Karpas-422 (cell line): ENCODE results near the gene HS3ST5. TPM values are rescaled to one million over a fixed set of nuclear protein-coding genes. Genes with fewer than 3 reads are reported as not detected.

ENCODE experiments used
- DNase-seq: peaks from one replicate; pipeline ENCODE4 v3.0.0-alpha.2; 2015
- H2AFZ ChIP-seq: fragments of 200-600 bp; sonication (generic); 2 replicates; pipeline ENCODE4 v1.6.1; 2014; ENCODE audit warnings: antibody characterized with exemption, low read length, mixed read lengths
- H3K27ac ChIP-seq: fragments of 200-600 bp; sonication (generic); 2 replicates; pipeline ENCODE4 v1.5.1; 2014; ENCODE audit warnings: mild to moderate bottlenecking, low read length, moderate library complexity
- H3K27me3 ChIP-seq: fragments of 200-600 bp; sonication (generic); 2 replicates; pipeline ENCODE4 v1.6.1; 2014; ENCODE audit warnings: low read length, mixed read lengths
- H3K36me3 ChIP-seq: fragments of 200-600 bp; sonication (generic); 2 replicates; pipeline ENCODE4 v1.6.1; 2014; ENCODE audit warnings: low read length, mixed read lengths; ENCODE audit not compliant: insufficient read depth
- H3K4me1 ChIP-seq: fragments of 200-600 bp; sonication (generic); 2 replicates; pipeline ENCODE4 v1.6.1; 2014; ENCODE audit warnings: mild to moderate bottlenecking, low read length, mixed read lengths
- H3K4me2 ChIP-seq: fragments of 200-600 bp; sonication (generic); 2 replicates; pipeline ENCODE4 v1.6.1; 2014; ENCODE audit warnings: low read length, low read depth, mild to moderate bottlenecking; ENCODE audit not compliant: poor library complexity, severe bottlenecking
- H3K4me3 ChIP-seq: fragments of 200-600 bp; sonication (generic); 2 replicates; pipeline ENCODE4 v1.5.1; 2014; ENCODE audit warnings: mild to moderate bottlenecking, antibody characterized with exemption, low read length, mixed read lengths
- H3K79me2 ChIP-seq: fragments of 200-600 bp; sonication (generic); 2 replicates; pipeline ENCODE4 v1.6.1; 2014; ENCODE audit warnings: mild to moderate bottlenecking, low read length, mixed read lengths
- H3K9ac ChIP-seq: fragments of 200-600 bp; sonication (generic); 2 replicates; pipeline ENCODE4 v1.6.0; 2014; ENCODE audit warnings: low read length
- H3K9me2 ChIP-seq: fragments of 200-600 bp; sonication (generic), shearing (Covaris generic); replicated peaks from 2 replicates; pipeline ENCODE4 v1.6.0; 2014; ENCODE audit warnings: mild to moderate bottlenecking, low read length, moderate library complexity; ENCODE audit not compliant: insufficient read depth
- H3K9me3 ChIP-seq: fragments of 300-700, 200-600 bp; sonication (generic); 2 replicates; pipeline ENCODE4 v1.6.1; 2014; ENCODE audit warnings: low read length, mixed read lengths
- H4K20me1 ChIP-seq: fragments of 200-600 bp; sonication (generic); 2 replicates; pipeline ENCODE4 v1.6.1; 2014; ENCODE audit warnings: mild to moderate bottlenecking, antibody characterized with exemption, low read length, low read depth; ENCODE audit not compliant: insufficient read depth
- total RNA-seq: library from RNA; depleted of rRNA; stranded (reverse); fragments of >200 nt; shearing (Covaris generic); gene quantifications from 2 replicates; pipeline ENCODE4 v1.2.3, GENCODE V29; 2014; ENCODE audit warnings: low replicate concordance

HS3ST5 gene
- total RNA-seq, 1 experiment from 2014 or later = not detected

GRCh38 chr6:114096561-114097172 lies 246.2 kb downstream of the HS3ST5 start:
- Histone ChIP-seq H3K4me1 (no peaks in the 10 kb centered on the region), H3K4me2 (no peak overlapping the region), H3K9ac (no peak overlapping the region), H3K9me3 (no peaks in the 10 kb centered on the region), H2AFZ (no peak overlapping the region), H3K9me2 (no peaks in the 10 kb centered on the region), H3K79me2 (no peaks in the 10 kb centered on the region), H3K4me3 (no peak overlapping the region), H3K36me3 (no peaks in the 10 kb centered on the region), H3K27ac (no peak overlapping the region), H4K20me1 (no peaks in the 10 kb centered on the region), H3K27me3 (0 out of 2 replicates have a peak, but pooled peaks cover 2% of the 10 kb centered on the region)
- DNase-seq = peak; percentile 75

GRCh38 chr6:114092943-114093342 lies 249.9 kb downstream of the HS3ST5 start:
- no peak overlapping the region for H3K9ac ChIP-seq
- H2AFZ ChIP-seq = no peak overlapping the region
- no peak overlapping the region for H3K4me3 ChIP-seq
- H3K9me2 ChIP-seq = no peaks in the 10 kb centered on the region
- no peaks in the 10 kb centered on the region for H3K9me3 ChIP-seq
- DNase-seq = no peak
- H3K36me3 ChIP-seq = no peaks in the 10 kb centered on the region
- H3K4me1 ChIP-seq = no peaks in the 10 kb centered on the region
- 0 out of 2 replicates have a peak, but pooled peaks cover 2% of the 10 kb centered on the region for H3K27me3 ChIP-seq
- H3K79me2 ChIP-seq = no peaks in the 10 kb centered on the region
- no peak overlapping the region for H3K27ac ChIP-seq
- H4K20me1 ChIP-seq = no peaks in the 10 kb centered on the region
- H3K4me2 ChIP-seq = no peak overlapping the region

GRCh38 chr6:114090626-114091025 lies 252.2 kb downstream of the HS3ST5 start:
- Histone ChIP-seq H3K36me3 (no peaks in the 10 kb centered on the region), H4K20me1 (no peaks in the 10 kb centered on the region), H2AFZ (no peak overlapping the region), H3K4me2 (no peak overlapping the region), H3K27ac (no peak overlapping the region), H3K79me2 (no peaks in the 10 kb centered on the region), H3K9ac (no peak overlapping the region), H3K27me3 (0 out of 2 replicates have a peak, but pooled peaks cover 2% of the 10 kb centered on the region), H3K4me3 (no peak overlapping the region), H3K9me3 (no peaks in the 10 kb centered on the region), H3K9me2 (no peaks in the 10 kb centered on the region), H3K4me1 (no peaks in the 10 kb centered on the region)
- no peak for DNase-seq

GRCh38 chr6:114087496-114087895 lies 255.3 kb downstream of the HS3ST5 start:
- H3K9me2 ChIP-seq = no peaks in the 10 kb centered on the region
- no peak overlapping the region for H2AFZ ChIP-seq
- no peak overlapping the region for H3K4me2 ChIP-seq
- H3K27me3 ChIP-seq = no peaks in the 10 kb centered on the region
- no peak overlapping the region for H3K27ac ChIP-seq
- no peaks in the 10 kb centered on the region for H3K36me3 ChIP-seq
- no peaks in the 10 kb centered on the region for H3K9me3 ChIP-seq
- H3K9ac ChIP-seq = no peak overlapping the region
- no peak for DNase-seq
- no peak overlapping the region for H3K4me3 ChIP-seq
- no peaks in the 10 kb centered on the region for H4K20me1 ChIP-seq
- H3K4me1 ChIP-seq = no peaks in the 10 kb centered on the region
- H3K79me2 ChIP-seq = no peaks in the 10 kb centered on the region

- Histone ChIP-seq H3K27ac (no peak overlapping the region), H3K9me2 (no peaks in the 10 kb centered on the region), H2AFZ (no peak overlapping the region), H3K9me3 (no peaks in the 10 kb centered on the region), H3K4me1 (no peaks in the 10 kb centered on the region), H3K4me3 (no peak overlapping the region), H3K36me3 (no peaks in the 10 kb centered on the region), H3K27me3 (no peaks in the 10 kb centered on the region), H3K9ac (no peak overlapping the region), H3K4me2 (no peak overlapping the region), H3K79me2 (no peaks in the 10 kb centered on the region), H4K20me1 (no peaks in the 10 kb centered on the region)
- no peak for DNase-seq
Measured at GRCh38 chr6:114085211-114085610, 257.6 kb downstream of the HS3ST5 start.

- Histone ChIP-seq H3K4me2 (no peak overlapping the region), H3K4me3 (no peak overlapping the region)
- DNase-seq = no peak
Measured at GRCh38 chr6:114084327-114084890, 258.4 kb downstream of the HS3ST5 start.

GRCh38 chr6:114083251-114083650 lies 259.6 kb downstream of the HS3ST5 start:
- H3K4me2 ChIP-seq = no peak overlapping the region
- no peak overlapping the region for H3K9ac ChIP-seq
- no peaks in the 10 kb centered on the region for H3K4me1 ChIP-seq
- H3K27ac ChIP-seq = no peak overlapping the region
- H3K4me3 ChIP-seq = no peak overlapping the region
- H3K79me2 ChIP-seq = no peaks in the 10 kb centered on the region
- no peaks in the 10 kb centered on the region for H3K36me3 ChIP-seq
- no peaks in the 10 kb centered on the region for H3K9me2 ChIP-seq
- H2AFZ ChIP-seq = no peak overlapping the region
- H3K27me3 ChIP-seq = no peaks in the 10 kb centered on the region
- no peaks in the 10 kb centered on the region for H4K20me1 ChIP-seq
- no peaks in the 10 kb centered on the region for H3K9me3 ChIP-seq
- DNase-seq = no peak

More at GRCh38 chr6:114084327-114084890, 258.4 kb downstream of the HS3ST5 start:
- H3K9me3 ChIP-seq = no peaks in the 10 kb centered on the region
- no peaks in the 10 kb centered on the region for H3K4me1 ChIP-seq
- no peaks in the 10 kb centered on the region for H3K36me3 ChIP-seq
- no peaks in the 10 kb centered on the region for H3K79me2 ChIP-seq
- H4K20me1 ChIP-seq = no peaks in the 10 kb centered on the region
- no peak overlapping the region for H2AFZ ChIP-seq
- H3K27ac ChIP-seq = no peak overlapping the region
- H3K9me2 ChIP-seq = no peaks in the 10 kb centered on the region
- no peaks in the 10 kb centered on the region for H3K27me3 ChIP-seq
- H3K9ac ChIP-seq = no peak overlapping the region

- H3K9ac ChIP-seq = no peak overlapping the region
- H3K36me3 ChIP-seq = no peaks in the 10 kb centered on the region
- no peaks in the 10 kb centered on the region for H3K79me2 ChIP-seq
- no peak overlapping the region for H2AFZ ChIP-seq
- no peaks in the 10 kb centered on the region for H3K4me1 ChIP-seq
- no peaks in the 10 kb centered on the region for H3K9me2 ChIP-seq
- H3K9me3 ChIP-seq = no peaks in the 10 kb centered on the region
- H3K27ac ChIP-seq = no peak overlapping the region
- H3K4me3 ChIP-seq = no peak overlapping the region
- H4K20me1 ChIP-seq = no peaks in the 10 kb centered on the region
- H3K27me3 ChIP-seq = no peaks in the 10 kb centered on the region
- no peak for DNase-seq
- H3K4me2 ChIP-seq = no peak overlapping the region
Measured at GRCh38 chr6:114081730-114082129, 261.1 kb downstream of the HS3ST5 start.
